GM23248 (cell line): Measurements from ENCODE around the gene SURF1. TPM values are rescaled to one million over a fixed set of nuclear protein-coding genes. Genes with fewer than 3 reads are reported as not detected.

Source experiments
- DNase-seq: peaks from one replicate; pipeline ENCODE4 v3.0.0-alpha.2; 2015
- H2AFZ ChIP-seq: fragments of 200-600 bp; sonication (generic); 2 replicates; pipeline ENCODE4 v1.6.1; 2016; ENCODE audit warnings: antibody characterized with exemption
- H3F3A ChIP-seq: fragments of 200-600 bp; sonication (generic); 2 replicates; pipeline ENCODE4 v1.6.1; 2016; ENCODE audit warnings: mild to moderate bottlenecking, antibody characterized with exemption, mixed run types; ENCODE audit not compliant: insufficient read depth
- H3K27ac ChIP-seq: fragments of 200-600 bp; sonication (generic); 2 replicates; pipeline ENCODE4 v1.5.1; 2016; ENCODE audit warnings: mild to moderate bottlenecking
- H3K27me3 ChIP-seq: fragments of 200-600 bp; sonication (generic); replicated peaks from 2 replicates; pipeline ENCODE4 v1.6.1; 2016; ENCODE audit warnings: mild to moderate bottlenecking; ENCODE audit not compliant: insufficient read depth
- H3K36me3 ChIP-seq: fragments of 200-600 bp; sonication (generic); 2 replicates; pipeline ENCODE4 v1.6.1; 2016; ENCODE audit warnings: low read depth, mild to moderate bottlenecking
- H3K4me1 ChIP-seq: fragments of 200-600 bp; sonication (generic); 2 replicates; pipeline ENCODE4 v1.6.1; 2016; ENCODE audit warnings: mild to moderate bottlenecking; ENCODE audit not compliant: insufficient read depth
- H3K4me2 ChIP-seq: fragments of 200-600 bp; sonication (generic); one replicate; pipeline ENCODE4 v1.6.1; 2016; ENCODE audit warnings: mild to moderate bottlenecking; ENCODE audit not compliant: unreplicated experiment
- H3K4me3 ChIP-seq: fragments of 200-600 bp; sonication (generic); 2 replicates; pipeline ENCODE4 v1.5.1; 2016; ENCODE audit warnings: mild to moderate bottlenecking
- H3K79me2 ChIP-seq: fragments of 200-600 bp; sonication (generic); 2 replicates; pipeline ENCODE4 v1.6.1; 2016; ENCODE audit warnings: mild to moderate bottlenecking; ENCODE audit not compliant: insufficient read depth
- H3K9ac ChIP-seq: fragments of 200-600 bp; sonication (generic); 2 replicates; pipeline ENCODE4 v1.6.1; 2016; ENCODE audit warnings: mild to moderate bottlenecking
- H3K9me2 ChIP-seq: fragments of 200-600 bp; sonication (generic); 2 replicates; pipeline ENCODE4 v1.6.1; 2016; ENCODE audit warnings: mixed run types, mild to moderate bottlenecking, moderate library complexity; ENCODE audit not compliant: insufficient read depth
- H3K9me3 ChIP-seq: fragments of 200-600 bp; sonication (generic); one replicate; pipeline ENCODE4 v1.6.1; 2017; ENCODE audit warnings: low read depth
- H4K20me1 ChIP-seq: fragments of 200-600 bp; sonication (generic); 2 replicates; pipeline ENCODE4 v1.6.0; 2016; ENCODE audit not compliant: insufficient read depth
- EZH2 ChIP-seq: fragments of 200-600 bp; sonication (generic); IDR thresholded peaks from 2 replicates; pipeline ENCODE4 v1.6.1; 2018; ENCODE audit warnings: antibody characterized with exemption, mild to moderate bottlenecking; ENCODE audit not compliant: insufficient read depth, poor library complexity, severe bottlenecking
- EZH2phosphoT487 ChIP-seq: fragments of 200-600 bp; sonication (generic); IDR thresholded peaks from 2 replicates; pipeline ENCODE4 v1.6.1; 2018; ENCODE audit warnings: antibody characterized with exemption, moderate library complexity, mild to moderate bottlenecking, low read depth; ENCODE audit not compliant: insufficient read depth
- WGBS, 2 experiments: methylation state at CpG; one replicate each; pipeline ENCODE4 v1.1.6; 2015 to 2017; ENCODE audit warnings: low lambda C conversion rate in 2 of 2, low coverage in 1 of 2; ENCODE audit errors: missing lambda C conversion rate in 2 of 2; 5-methylcytosine and 5-hydroxymethylcytosine counted together
- in situ Hi-C: fragments of 300-500 bp; cut with MboI; formaldehyde crosslinking; loops from 2 replicates; pipeline ENCODE4 v1.15.0; 2020
- polyA plus RNA-seq: library from polyadenylated mRNA; unstranded; fragments of >200 nt; fragmentation: Nextera tagmentation; extraction: Ambion mirVana; gene quantifications from 2 replicates; pipeline ENCODE4 v1.2.1, GENCODE V29; 2016
- total RNA-seq: library from RNA; depleted of rRNA; stranded (reverse); fragments of >200 nt; shearing (Covaris generic); gene quantifications from 2 replicates; pipeline ENCODE4 v1.2.3, GENCODE V29; 2014

SURF1 gene
- total and polyA plus RNA-seq, 2 experiments from 2014 or later = 29.1 to 57.4 TPM

GRCh38 chr9:133357656-133358055, 1.4 kb upstream of the SURF1 start:
- WGBS, 2 experiments = 78 to 84% methylated on average over 14 of the region's 14 CpGs
- no peak overlapping the region for H3K27ac ChIP-seq
- no peaks in the 10 kb centered on the region for H3K27me3 ChIP-seq
- peaks cover 62% of the 10 kb centered on the region for H3F3A ChIP-seq
- H3K9me3 ChIP-seq = no peaks in the 10 kb centered on the region
- no peak for DNase-seq
- H3K79me2 ChIP-seq = peaks cover 65% of the 10 kb centered on the region
- TF ChIP-seq EZH2phosphoT487 (no peak), EZH2 (no peak)
- H3K4me3 ChIP-seq = no peak overlapping the region
- H3K4me2 ChIP-seq = no peak overlapping the region
- H4K20me1 ChIP-seq = no peaks in the 10 kb centered on the region
- in situ Hi-C loops = no loop called here
- peaks cover 8% of the 10 kb centered on the region; the same call in 1 of the 2 replicates for H3K4me1 ChIP-seq
- no peak overlapping the region for H2AFZ ChIP-seq
- no peak overlapping the region for H3K9ac ChIP-seq
- H3K36me3 ChIP-seq = peaks cover 26% of the 10 kb centered on the region; the same call in 1 of the 2 replicates
- no peaks in the 10 kb centered on the region for H3K9me2 ChIP-seq

GRCh38 chr9:133355881-133356357, 368 bp downstream of the SURF1 start:
- Histone ChIP-seq H3K4me3 (peak overlapping the region; percentile 81), H2AFZ (peak overlapping the region; percentile 43), H4K20me1 (no peaks in the 10 kb centered on the region), H3K4me2 (peak overlapping the region; percentile 84), H3K9me2 (no peaks in the 10 kb centered on the region), H3K27ac (peak overlapping the region; percentile 60), H3K9ac (peak overlapping the region; percentile 85), H3F3A (peaks cover 62% of the 10 kb centered on the region), H3K9me3 (no peaks in the 10 kb centered on the region), H3K79me2 (peaks cover 50% of the 10 kb centered on the region), H3K36me3 (peaks cover 25% of the 10 kb centered on the region), H3K4me1 (peaks cover 8% of the 10 kb centered on the region; the same call in 1 of the 2 replicates), H3K27me3 (no peaks in the 10 kb centered on the region)
- 2 to 3% methylated on average over 27 to 29 of the region's 31 CpGs for WGBS, 2 experiments
- TF ChIP-seq EZH2phosphoT487 (no peak), EZH2 (no peak)
- DNase-seq = peak; percentile 72
- in situ Hi-C loops = no loop called here

GRCh38 chr9:133354766-133355165, 1.5 kb downstream of the SURF1 start:
- peak overlapping the region; percentile 85 for H3K9ac ChIP-seq
- TF ChIP-seq EZH2 (no peak), EZH2phosphoT487 (no peak)
- H3K9me3 ChIP-seq = no peaks in the 10 kb centered on the region
- H3K27me3 ChIP-seq = no peaks in the 10 kb centered on the region
- DNase-seq = no peak
- 74 to 76% methylated on average over 7 of the region's 7 CpGs for WGBS, 2 experiments
- H3K4me2 ChIP-seq = peak overlapping the region; percentile 84
- H3K9me2 ChIP-seq = no peaks in the 10 kb centered on the region
- peaks cover 62% of the 10 kb centered on the region for H3F3A ChIP-seq
- H4K20me1 ChIP-seq = no peaks in the 10 kb centered on the region
- peaks cover 50% of the 10 kb centered on the region for H3K79me2 ChIP-seq
- H2AFZ ChIP-seq = no peak overlapping the region
- in situ Hi-C loops = no loop called here
- H3K27ac ChIP-seq = peak overlapping the region; percentile 60; the same call in 1 of the 2 replicates
- peaks cover 13% of the 10 kb centered on the region for H3K4me1 ChIP-seq
- H3K36me3 ChIP-seq = peaks cover 27% of the 10 kb centered on the region
- peak overlapping the region; percentile 81; the same call in 1 of the 2 replicates for H3K4me3 ChIP-seq

- Histone ChIP-seq H3K4me2 (no peak overlapping the region), H3K27me3 (no peaks in the 10 kb centered on the region), H3K36me3 (peaks cover 38% of the 10 kb centered on the region), H3K79me2 (peaks cover 58% of the 10 kb centered on the region), H3K9me3 (no peaks in the 10 kb centered on the region), H3K27ac (no peak overlapping the region), H3K9me2 (no peaks in the 10 kb centered on the region), H2AFZ (no peak overlapping the region), H3K4me1 (peaks cover 20% of the 10 kb centered on the region), H4K20me1 (no peaks in the 10 kb centered on the region), H3K4me3 (no peak overlapping the region), H3K9ac (no peak overlapping the region), H3F3A (peaks cover 72% of the 10 kb centered on the region)
- TF ChIP-seq EZH2phosphoT487 (no peak), EZH2 (no peak)
- WGBS, 2 experiments = 93 to 95% methylated on average over 5 of the region's 5 CpGs
- in situ Hi-C loops = no loop called here
- no peak for DNase-seq
Measured at GRCh38 chr9:133353548-133353947, 2.7 kb downstream of the SURF1 start.
